HCT116 (cell line): ENCODE results near the gene GPX1. TPM values are rescaled to one million over a fixed set of nuclear protein-coding genes. Genes with fewer than 3 reads are reported as not detected.

ENCODE experiments used
- ATAC-seq: fragments of 200-7000 bp; cut with Tn5 transposase; 2 replicates; pipeline ENCODE4 v1.9.1; 2020; ENCODE audit warnings: mild to moderate bottlenecking, moderate library complexity
- BruUV-seq: library from RNA; stranded (reverse); fragments of 400-500 nt; replicated peaks from 2 replicates; lab custom pipeline; 2021; lab: Mats Ljungman, UMichigan
- CTCF ChIA-PET: fragments of 300-600 bp; sonication (Branson Sonifier 250); formaldehyde crosslinking; loops from one replicate; lab custom pipeline; 2021; ENCODE audit warnings: antibody characterized with exemption; lab: Charles Lee
- POLR2A ChIA-PET: fragments of 300-600, 350-600 bp; sonication (Branson Sonifier 250); formaldehyde crosslinking; loops from one replicate; lab custom pipeline; 2021; ENCODE audit warnings: antibody characterized with exemption; lab: Charles Lee
- RAD21 ChIA-PET, 2 experiments: fragments of 300-600 bp; sonication (Branson Sonifier 250); formaldehyde crosslinking; loops; one replicate each; lab custom pipeline; 2023; ENCODE audit warnings: low total read pairs in 2 of 2; ENCODE audit not compliant: uncharacterized antibody in 2 of 2, unreplicated experiment in 2 of 2, low non-redundant PET in 1 of 2; lab: Charles Lee
- DNase-seq: peaks from one replicate; pipeline ENCODE4 v3.0.0-alpha.2; 2010; ENCODE audit warnings: low read depth, low spot score
- H2AFZ ChIP-seq: fragments of 200-600 bp; shearing (Covaris generic), sonication (generic); 2 replicates; pipeline ENCODE4 v1.6.1; 2017; ENCODE audit warnings: low read depth, mixed run types, mixed read lengths, antibody characterized with exemption, low read length; ENCODE audit not compliant: poor library complexity, severe bottlenecking
- H3K27ac ChIP-seq: 2 replicates; pipeline ENCODE4 v1.5.1; 2012; ENCODE audit warnings: low read depth, low read length
- H3K27me3 ChIP-seq: fragments of 200-600 bp; sonication (generic); 2 replicates; pipeline ENCODE4 v1.6.1; 2016; ENCODE audit warnings: mixed run types, low read length, mixed read lengths; ENCODE audit not compliant: insufficient read depth
- H3K36me3 ChIP-seq, 2 experiments: fragments of 200-500 bp in 1 of 2; fragments of 200-600 bp in 1 of 2; sonication (Bioruptor generic) in 1 of 2; sonication (generic) in 1 of 2; 2 replicates each; pipeline versions ENCODE4 v1.5.1 to v1.6.1; 2014 to 2016; ENCODE audit warnings: low read length in 2 of 2, inconsistent platforms in 1 of 2, mixed read lengths in 1 of 2, mixed run types in 1 of 2; ENCODE audit not compliant: insufficient read depth in 2 of 2, control insufficient read depth in 1 of 2
- H3K4me1 ChIP-seq, 2 experiments: fragments of 200-600 bp in 1 of 2; sonication (generic) in 1 of 2; 2 replicates each; pipeline versions ENCODE4 v1.5.1 to v1.6.1; 2012 to 2017; ENCODE audit warnings: low read length in 2 of 2, inconsistent platforms in 1 of 2, mild to moderate bottlenecking in 1 of 2, mixed read lengths in 1 of 2, mixed run types in 1 of 2, moderate library complexity in 1 of 2; ENCODE audit not compliant: insufficient read depth in 2 of 2, control insufficient read depth in 1 of 2
- H3K4me2 ChIP-seq: fragments of 200-600 bp; sonication (generic); 2 replicates; pipeline ENCODE4 v1.6.1; 2017; ENCODE audit warnings: mixed run types, low read length, mixed read lengths
- H3K4me3 ChIP-seq, 2 experiments: fragments of 200-600 bp in 1 of 2; sonication (generic) in 1 of 2; replicated peaks in 1 of 2; 2 replicates each; pipeline ENCODE4 v1.5.1; 2011 to 2016; ENCODE audit warnings: low read length in 2 of 2, control low read depth in 1 of 2, low read depth in 1 of 2, mild to moderate bottlenecking in 1 of 2, mixed read lengths in 1 of 2, mixed run types in 1 of 2
- H3K79me2 ChIP-seq: fragments of 200-600 bp; sonication (generic); 2 replicates; pipeline ENCODE4 v1.6.1; 2017; ENCODE audit warnings: mild to moderate bottlenecking, mixed run types, low read length, moderate library complexity, mixed read lengths; ENCODE audit not compliant: insufficient read depth
- H3K9ac ChIP-seq: fragments of 200-600 bp; sonication (generic); 2 replicates; pipeline ENCODE4 v1.6.1; 2016; ENCODE audit warnings: low read length, mixed read lengths
- H3K9me2 ChIP-seq: fragments of 200-600 bp; sonication (generic), shearing (Covaris generic); 2 replicates; pipeline ENCODE4 v1.6.1; 2017; ENCODE audit warnings: mixed run types, mild to moderate bottlenecking, moderate library complexity; ENCODE audit not compliant: insufficient read depth
- H3K9me3 ChIP-seq, 2 experiments: fragments of 200-500 bp in 1 of 2; fragments of 200-600 bp in 1 of 2; sonication (Bioruptor generic) in 1 of 2; sonication (generic) in 1 of 2; 2 replicates each; pipeline ENCODE4 v1.6.1; 2014 to 2017; ENCODE audit warnings: low read length in 2 of 2, mixed read lengths in 2 of 2, inconsistent platforms in 1 of 2, low read depth in 1 of 2, mild to moderate bottlenecking in 1 of 2, mixed run types in 1 of 2, moderate library complexity in 1 of 2; ENCODE audit not compliant: control insufficient read depth in 1 of 2, insufficient read depth in 1 of 2
- H4K20me1 ChIP-seq: fragments of 200-600 bp; sonication (generic), shearing (Covaris generic); 2 replicates; pipeline ENCODE4 v1.6.1; 2017; ENCODE audit warnings: mixed run types, mild to moderate bottlenecking, moderate library complexity; ENCODE audit not compliant: insufficient read depth
- ATF3 ChIP-seq: IDR thresholded peaks from 2 replicates; pipeline ENCODE4 v1.6.1; 2012
- CEBPB ChIP-seq: IDR thresholded peaks from 2 replicates; pipeline ENCODE4 v1.6.1; 2012; ENCODE audit warnings: low read depth
- CTCF ChIP-seq, 3 experiments: fragments of 200-600 bp in 1 of 3; sonication (generic) in 1 of 3; IDR thresholded peaks in 2 of 3; conservative IDR thresholded peaks in 1 of 3; 2 replicates each; pipeline ENCODE4 v1.5.1; 2012 to 2017; ENCODE audit warnings: low read depth in 2 of 3, low read length in 2 of 3, antibody characterized with exemption in 1 of 3, borderline replicate concordance in 1 of 3, control low read depth in 1 of 3, mild to moderate bottlenecking in 1 of 3, mixed read lengths in 1 of 3, mixed run types in 1 of 3, moderate library complexity in 1 of 3; ENCODE audit not compliant: insufficient read depth in 1 of 3
- EGR1 ChIP-seq: IDR thresholded peaks from 2 replicates; pipeline ENCODE4 v1.6.1; 2012; ENCODE audit warnings: low read depth
- EZH2phosphoT487 ChIP-seq: fragments of 200-600 bp; IDR thresholded peaks from 2 replicates; pipeline ENCODE4 v1.6.1; 2018; ENCODE audit warnings: antibody characterized with exemption, borderline replicate concordance
- JUND ChIP-seq: IDR thresholded peaks from 2 replicates; pipeline ENCODE4 v1.6.1; 2012
- MAX ChIP-seq: IDR thresholded peaks from 2 replicates; pipeline ENCODE4 v1.6.1; 2012
- POLR2AphosphoS5 ChIP-seq: IDR thresholded peaks from 2 replicates; pipeline ENCODE4 v1.6.1; 2011; ENCODE audit warnings: mild to moderate bottlenecking, low read depth, low read length, moderate library complexity
- RAD21 ChIP-seq: IDR thresholded peaks from 2 replicates; pipeline ENCODE4 v1.6.1; 2012; ENCODE audit warnings: low read depth, mild to moderate bottlenecking
- REST ChIP-seq: IDR thresholded peaks from 2 replicates; pipeline ENCODE4 v1.6.1; 2012; ENCODE audit warnings: low read depth
- SIN3A ChIP-seq: IDR thresholded peaks from 2 replicates; pipeline ENCODE4 v1.6.1; 2012; ENCODE audit warnings: low read depth
- SP1 ChIP-seq: IDR thresholded peaks from 2 replicates; pipeline ENCODE4 v1.6.1; 2012; ENCODE audit warnings: low read depth
- SRF ChIP-seq: IDR thresholded peaks from 2 replicates; pipeline ENCODE4 v1.6.1; 2012; ENCODE audit warnings: low read depth
- YY1 ChIP-seq: IDR thresholded peaks from 2 replicates; pipeline ENCODE4 v1.6.1; 2011; ENCODE audit warnings: low read length, low read depth, moderate library complexity, mild to moderate bottlenecking; ENCODE audit not compliant: insufficient replicate concordance; ENCODE audit errors: extremely low read depth
- ZFX ChIP-seq: fragments of 450-650 bp; IDR thresholded peaks from 2 replicates; pipeline ENCODE4 v1.6.1; 2017
- ZNF274 ChIP-seq: fragments of 200-500 bp; sonication (Bioruptor generic); IDR thresholded peaks from 2 replicates; pipeline ENCODE4 v1.6.1; 2014; ENCODE audit warnings: mild to moderate bottlenecking, low read depth, low read length, inconsistent platforms
- intact Hi-C: fragments of 100-400 bp; cut with micrococcal nuclease; formaldehyde crosslinking; loops from 2 replicates; pipeline ENCODE4 v1.10.0; 2022
- total RNA-seq: library from RNA; stranded (reverse); gene quantifications from one replicate; pipeline ENCODE4 v1.2.1, GENCODE V29; 2021; ENCODE audit not compliant: unreplicated experiment
- TF ChIP-seq, protein P1 (sequence below): IDR thresholded peaks from 2 replicates; pipeline ENCODE4 v1.6.1; 2011; ENCODE audit warnings: mild to moderate bottlenecking, low read length, moderate library complexity; ENCODE audit not compliant: insufficient replicate concordance; ENCODE audit errors: extremely low read depth

The GPX1 gene
- total RNA-seq, 1 experiment from 2014 or later = 330 TPM

DNA sequence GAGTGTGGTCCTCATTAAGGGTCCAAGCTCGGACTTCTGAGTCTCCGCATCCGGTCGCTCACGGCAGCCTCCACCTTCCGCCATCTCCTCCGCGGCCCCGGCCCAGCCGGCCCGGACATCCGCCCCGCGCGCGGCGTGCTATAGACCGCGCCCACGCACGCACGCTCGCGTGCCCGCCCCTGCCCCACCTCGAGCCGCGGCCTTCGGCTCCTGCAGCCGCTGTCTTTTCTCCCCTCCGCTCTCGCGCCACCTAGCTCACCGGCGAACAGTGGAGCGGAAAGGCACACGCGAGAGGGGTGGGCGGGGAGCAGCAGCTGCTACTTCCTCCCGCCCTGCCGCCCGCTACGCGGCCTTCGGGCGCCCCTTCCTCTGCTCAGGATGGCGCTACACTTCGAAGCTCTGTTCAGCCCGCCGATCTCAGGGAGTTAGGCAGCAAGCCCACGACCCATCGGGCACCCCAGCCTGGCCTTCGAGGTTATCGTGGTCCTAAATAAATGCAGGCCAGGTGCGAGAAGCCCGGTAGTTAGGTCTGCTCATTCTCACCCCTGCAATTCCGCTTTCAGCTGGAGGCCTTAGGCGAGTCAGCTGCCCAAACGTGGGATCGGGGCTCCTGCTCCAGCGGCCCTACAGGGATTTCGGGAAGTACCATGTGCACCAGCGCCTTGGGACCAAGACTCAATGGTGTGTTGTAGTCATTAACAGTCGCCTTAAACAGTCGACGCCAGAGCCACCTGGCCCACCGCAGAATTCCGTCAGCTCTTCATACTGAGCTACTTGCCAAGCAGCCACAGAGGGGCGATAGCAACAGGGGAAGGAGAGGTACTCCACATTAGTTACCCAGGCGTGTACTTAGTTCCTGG, 18.0 kb downstream of the GPX1 start, which contains the start of gene USP4:
TSS of gene USP4 (minus strand) at position 113 of the 860 bp plus-strand sequence. CDS start at position 84, 29 bp downstream.
- H3K4me1 ChIP-seq = peaks cover 8 to 20% of the 10 kb centered on the region in 2 experiments; a peak in 3 of 4 replicates
- peak; percentile 98 for TF ChIP-seq MAX
- peak; percentile 30 to 37 (median 32); a peak in 5 of 6 replicates for TF ChIP-seq CTCF (IDR thresholded peaks at IDR 0.05 in 2 of 3, conservative IDR thresholded peaks at IDR 0.05 in 1 of 3; ENCODE audit: borderline replicate concordance in 1 of 3, insufficient read depth in 1 of 3, low read depth in 2 of 3, low read length in 2 of 3)
- TF ChIP-seq SP1 = peak; percentile 52; the same call in 1 of the 2 replicates
- TF ChIP-seq SIN3A = peak; percentile 94
- TF ChIP-seq POLR2AphosphoS5 = peak; percentile 91
- peak; percentile 60 for TF ChIP-seq RAD21
- TF ChIP-seq, protein P1, sequence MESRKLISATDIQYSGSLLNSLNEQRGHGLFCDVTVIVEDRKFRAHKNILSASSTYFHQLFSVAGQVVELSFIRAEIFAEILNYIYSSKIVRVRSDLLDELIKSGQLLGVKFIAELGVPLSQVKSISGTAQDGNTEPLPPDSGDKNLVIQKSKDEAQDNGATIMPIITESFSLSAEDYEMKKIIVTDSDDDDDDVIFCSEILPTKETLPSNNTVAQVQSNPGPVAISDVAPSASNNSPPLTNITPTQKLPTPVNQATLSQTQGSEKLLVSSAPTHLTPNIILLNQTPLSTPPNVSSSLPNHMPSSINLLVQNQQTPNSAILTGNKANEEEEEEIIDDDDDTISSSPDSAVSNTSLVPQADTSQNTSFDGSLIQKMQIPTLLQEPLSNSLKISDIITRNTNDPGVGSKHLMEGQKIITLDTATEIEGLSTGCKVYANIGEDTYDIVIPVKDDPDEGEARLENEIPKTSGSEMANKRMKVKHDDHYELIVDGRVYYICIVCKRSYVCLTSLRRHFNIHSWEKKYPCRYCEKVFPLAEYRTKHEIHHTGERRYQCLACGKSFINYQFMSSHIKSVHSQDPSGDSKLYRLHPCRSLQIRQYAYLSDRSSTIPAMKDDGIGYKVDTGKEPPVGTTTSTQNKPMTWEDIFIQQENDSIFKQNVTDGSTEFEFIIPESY = no peak
- peak; percentile 87 for TF ChIP-seq ZFX
- peak; percentile 84 for TF ChIP-seq YY1
- TF ChIP-seq SRF = no peak
- TF ChIP-seq CEBPB = no peak
- TF ChIP-seq EGR1 = peak; percentile 95
- no peak for TF ChIP-seq JUND
- TF ChIP-seq ATF3 = no peak
- TF ChIP-seq REST = no peak
- no peak for TF ChIP-seq ZNF274
- no peak for TF ChIP-seq EZH2phosphoT487

More for the DNA sequence above, 18.0 kb downstream of the GPX1 start, which contains the start of gene USP4:
- Histone ChIP-seq H3K4me3 (peak within 1 kb of the TSS; percentile 62 to 94), H4K20me1 (no peaks in the 10 kb centered on the region), H2AFZ (peak within 1 kb of the TSS; percentile 67), H3K27ac (peak within 1 kb of the TSS; percentile 73), H3K9ac (peak within 1 kb of the TSS; percentile 90), H3K4me2 (peak within 1 kb of the TSS; percentile 90), H3K27me3 (no peaks in the 10 kb centered on the region), H3K9me2 (no peaks in the 10 kb centered on the region), H3K36me3 (peaks cover 5 to 6% of the 10 kb centered on the region in 2 experiments; a peak in 2 of 4 replicates), H3K79me2 (peaks cover 41% of the 10 kb centered on the region), H3K9me3 (no peaks in the 10 kb centered on the region)
- ATAC-seq = peak; percentile 96
- ChIA-PET POLR2A (interaction anchor here (0.7 to 2.8 kb wide), 10 partner anchors 11 to 333 kb away, joined by 3 to 18 read pairs (median 4); partner anchors contain the start of genes GPX1, NICN1, RHOA and TCTA), CTCF (interaction anchor here (0.9 to 2.4 kb wide), 8 partner anchors 9 to 169 kb away, joined by 3 to 25 read pairs (median 4); partner anchors contain the start of gene KLHDC8B), RAD21 (interaction anchor here (0.6 to 1.4 kb wide), 6 partner anchors 104 to 352 kb away, joined by 3 to 8 read pairs (median 4); partner anchors contain the start of gene USP19 (in 1 of the 2))
- DNase-seq = peak; percentile 71
- intact Hi-C loops = loop anchor here (1.0 kb wide), 1 partner anchor 72 kb away; the partner anchor contains the start of gene TCTA
- TSS peak; percentile 92 for BruUV-seq
